ENCODE results near the gene RNASE8.
"Not testable (repeated sequence)": the region's sequence is repeated elsewhere in the genome, so short reads cannot be mapped to it uniquely, and the experiment has no call there.

Gene RNASE8

DNA sequence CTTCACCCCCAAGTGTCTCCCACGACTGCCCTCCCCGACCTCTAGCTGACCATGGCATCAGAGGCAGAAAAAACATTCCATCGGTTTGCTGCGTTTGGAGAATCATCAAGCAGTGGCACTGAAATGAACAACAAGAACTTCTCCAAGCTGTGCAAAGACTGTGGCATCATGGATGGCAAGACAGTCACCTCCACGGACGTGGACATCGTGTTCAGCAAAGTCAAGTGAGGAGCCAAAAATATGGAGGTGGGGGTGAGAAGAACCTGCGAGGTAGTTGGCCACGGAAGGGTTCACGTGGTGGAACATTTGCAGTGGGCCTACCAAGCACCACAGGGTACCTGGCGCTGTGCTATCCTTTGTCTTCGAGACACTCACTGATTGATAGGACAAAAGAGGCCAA is 27.1 kb upstream of the RNASE8 start:
- DNase-seq, result no peak

GRCh38 chr14:21032326-21033132 is 25.1 kb upstream of the RNASE8 start:
- no peak for DNase-seq

- DNase-seq, result no peak
Observed at GRCh38 chr14:21033133-21033698, 24.4 kb upstream of the RNASE8 start.

DNA sequence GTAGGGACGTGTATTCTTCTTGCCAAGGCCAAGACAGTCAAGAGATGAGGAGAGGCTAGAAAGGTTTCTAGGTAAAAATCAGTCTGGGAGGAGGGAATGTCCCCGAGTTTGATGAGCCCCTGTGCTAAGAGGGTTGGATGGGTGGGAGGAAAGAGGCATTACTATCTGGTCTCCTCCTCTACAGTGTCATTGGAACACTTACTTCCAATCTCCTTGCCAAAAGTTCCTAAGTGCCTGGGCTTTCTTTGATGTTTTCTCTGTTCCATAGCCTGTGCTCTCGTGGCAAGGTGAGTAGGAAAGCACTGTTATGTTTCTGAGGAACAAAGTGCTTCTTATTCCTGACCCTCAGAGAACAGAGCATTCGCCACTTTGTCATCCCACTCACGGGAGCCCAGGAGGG is 22.9 kb upstream of the RNASE8 start, which contains the start of gene RNASE13:
TSS of gene RNASE13 (minus strand) at position 101 of the 400 bp plus-strand sequence. CDS start 519 bp downstream, outside the sequence.
- DNase-seq, result no peak

DNA sequence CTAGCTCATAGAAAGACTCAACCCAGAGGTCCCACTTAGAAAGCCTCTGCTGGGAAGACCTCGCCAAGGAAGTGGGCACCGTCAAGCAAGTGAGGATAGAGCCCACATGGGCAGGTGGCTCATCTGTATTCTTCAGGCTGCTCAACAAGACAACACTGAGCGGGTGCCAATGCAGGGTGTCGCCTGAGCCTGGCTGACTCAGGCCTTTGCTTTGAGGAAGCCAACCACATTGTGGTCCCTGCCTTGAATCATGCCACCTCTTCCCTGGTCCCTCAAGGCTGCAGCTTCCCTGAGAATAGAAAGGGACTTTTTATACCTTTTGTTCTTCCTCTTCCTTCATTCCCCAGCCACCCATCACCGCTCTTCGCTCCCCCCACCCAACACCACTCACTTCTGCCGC is 20.9 kb upstream of the RNASE8 start:
- no peak for DNase-seq

- no peak for DNase-seq
Observed at GRCh38 chr14:21037156-21037555, 20.5 kb upstream of the RNASE8 start.

DNA sequence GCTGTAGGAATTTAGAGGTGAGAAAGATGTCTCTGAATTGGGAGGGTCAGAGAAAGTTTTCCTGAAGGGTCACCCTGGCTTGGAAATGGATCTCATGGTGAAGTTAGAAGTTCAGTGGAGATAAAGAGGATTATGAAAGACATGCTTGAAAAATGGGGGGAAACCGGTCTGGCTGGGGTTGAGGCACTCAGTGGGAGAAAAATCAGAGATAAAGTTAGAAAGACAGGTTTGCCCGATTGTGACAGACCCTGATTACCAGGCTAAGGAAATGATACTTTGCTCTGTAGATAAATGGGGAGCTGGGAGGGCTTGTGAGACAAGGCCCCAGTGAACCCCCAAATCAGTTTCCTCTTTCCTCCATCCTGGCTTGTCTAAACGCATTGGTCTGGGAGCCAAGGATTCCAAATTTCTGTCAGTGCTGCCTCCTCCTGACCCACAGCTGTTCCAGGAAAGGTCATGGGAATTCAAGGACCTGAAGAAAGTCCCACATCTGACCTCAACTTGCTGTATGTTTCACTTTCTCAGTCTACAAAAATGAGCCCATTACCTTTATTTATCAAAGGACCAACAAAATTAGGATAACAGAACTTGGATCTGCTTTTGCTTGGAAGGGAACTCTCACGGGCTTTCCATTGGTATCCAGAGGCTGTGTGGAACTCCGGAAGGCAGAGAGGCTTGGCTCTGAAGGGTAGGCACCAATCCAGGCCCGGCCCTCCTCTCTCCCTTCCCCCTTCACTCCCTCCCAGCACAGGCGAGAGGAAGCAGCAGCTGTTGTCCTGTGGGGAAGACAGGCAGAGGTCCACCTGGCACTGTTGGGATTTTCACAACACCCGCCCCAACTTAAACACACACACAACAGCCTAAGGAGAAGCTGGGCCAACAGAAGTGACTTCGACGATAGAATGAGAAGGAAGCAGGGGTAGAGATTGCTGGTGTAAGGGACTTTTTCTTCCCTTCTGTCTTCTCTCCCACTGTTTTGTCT is 18.9 kb upstream of the RNASE8 start:
- peak; percentile 92 for DNase-seq

DNA sequence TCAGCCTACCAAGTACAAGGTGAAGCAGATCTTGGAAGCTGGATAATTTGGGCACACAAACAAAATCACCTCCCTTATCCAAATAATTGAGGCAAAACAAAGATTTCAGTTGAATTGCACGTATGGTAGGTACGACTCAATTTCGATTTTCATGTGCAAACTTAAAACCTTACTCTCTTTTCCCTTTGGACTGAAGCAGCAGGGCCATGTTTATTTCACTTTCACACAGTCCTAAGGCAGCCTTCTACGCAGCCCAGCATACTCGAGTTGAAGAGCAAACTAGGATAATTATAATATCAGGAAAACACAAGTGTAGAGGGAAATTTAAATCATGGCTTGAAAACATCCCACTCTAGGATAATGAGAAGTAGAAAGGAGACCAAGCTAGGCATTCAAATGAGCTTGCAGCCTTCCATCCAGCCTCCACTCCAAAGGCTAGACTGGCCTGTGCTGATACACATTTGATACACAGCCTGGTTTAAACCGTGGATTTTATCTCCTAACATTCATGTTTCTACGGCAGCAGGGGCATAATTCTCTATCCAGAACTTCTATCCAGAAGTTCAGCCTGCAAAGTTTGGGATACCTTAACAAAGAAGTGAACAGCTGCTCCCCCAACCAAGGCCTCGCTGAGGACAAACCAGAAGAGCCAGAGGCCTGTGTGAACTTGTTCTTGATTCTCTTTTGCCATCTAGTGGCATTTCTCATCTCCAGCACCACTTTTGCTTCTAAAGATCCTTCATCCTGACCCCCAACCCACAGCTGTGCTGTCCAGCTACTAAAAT is 17.8 kb upstream of the RNASE8 start:
- DNase-seq, result peak; percentile 72

DNA sequence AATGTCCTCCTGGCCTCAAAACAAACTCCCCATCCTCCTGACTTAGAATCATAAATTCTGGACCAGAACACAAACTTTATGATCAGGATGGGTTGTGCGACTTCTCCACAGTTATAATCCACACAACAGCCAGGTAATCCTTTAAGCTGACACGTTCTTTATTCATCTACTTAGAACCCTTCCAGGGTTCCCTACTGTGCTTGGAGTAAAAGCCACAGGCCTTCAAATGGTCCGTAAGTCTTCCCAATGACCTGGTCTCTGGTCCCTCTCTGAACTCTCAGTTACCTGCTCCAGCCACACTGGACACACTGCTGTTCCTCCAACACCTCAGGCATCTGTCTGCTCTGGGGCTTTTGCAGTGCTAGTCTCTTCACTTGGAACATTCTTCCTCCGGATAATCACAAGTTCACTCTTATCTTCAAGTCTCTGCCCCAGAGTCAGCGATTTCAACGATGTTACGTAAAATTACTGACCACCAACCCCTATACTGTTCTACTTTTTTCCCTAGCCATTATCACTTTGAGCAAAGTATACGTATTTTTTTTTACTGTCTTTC is 17.2 kb upstream of the RNASE8 start:
- DNase-seq, result no peak

- DNase-seq, result not testable (repeated sequence)
Observed at GRCh38 chr14:21040941-21041340, 16.7 kb upstream of the RNASE8 start.

GRCh38 chr14:21041676-21042433 is 15.8 kb upstream of the RNASE8 start, which contains the start of gene RNASE7:
Gene RNASE7, plus strand, starts transcription at chr14:21042362. Its CDS starts 631 bp downstream, at chr14:21042993.
- DNase-seq, result no peak

GRCh38 chr14:21042918-21043317 is 14.7 kb upstream of the RNASE8 start:
- no peak for DNase-seq

- DNase-seq, result no peak
Observed at GRCh38 chr14:21043387-21043973, 14.1 kb upstream of the RNASE8 start.

DNA sequence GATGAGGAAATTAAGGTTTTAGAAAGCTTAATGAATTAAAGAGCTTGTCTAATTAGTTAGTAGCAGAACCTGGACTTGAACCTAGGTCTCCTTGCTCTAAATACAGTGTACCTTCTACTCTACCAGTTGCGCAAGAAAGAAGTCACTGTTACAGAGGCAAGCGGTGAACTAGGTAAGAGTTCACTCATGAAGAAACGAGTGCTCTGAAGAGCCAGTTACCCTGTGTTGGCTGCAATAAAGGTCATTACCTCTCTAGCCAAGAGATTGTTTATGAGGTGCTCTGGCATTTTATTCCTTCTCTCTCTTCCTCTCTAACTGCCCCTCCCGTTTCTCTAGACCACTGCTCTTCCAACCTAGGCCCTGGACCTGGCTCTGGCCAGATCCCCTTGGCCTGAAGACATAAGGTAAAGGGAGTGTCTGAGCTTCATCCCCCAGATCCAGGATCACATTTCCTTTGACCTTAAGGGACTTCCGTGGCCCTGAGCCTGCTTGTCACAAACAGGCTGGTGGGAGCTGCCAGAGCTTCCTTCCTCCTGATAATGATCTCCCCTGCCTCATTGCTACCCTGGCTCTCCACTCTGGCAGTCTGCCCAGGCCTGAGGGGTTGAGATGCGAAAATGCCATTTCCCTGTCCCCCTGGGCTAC is 13.5 kb upstream of the RNASE8 start:
- DNase-seq, result no peak

DNA sequence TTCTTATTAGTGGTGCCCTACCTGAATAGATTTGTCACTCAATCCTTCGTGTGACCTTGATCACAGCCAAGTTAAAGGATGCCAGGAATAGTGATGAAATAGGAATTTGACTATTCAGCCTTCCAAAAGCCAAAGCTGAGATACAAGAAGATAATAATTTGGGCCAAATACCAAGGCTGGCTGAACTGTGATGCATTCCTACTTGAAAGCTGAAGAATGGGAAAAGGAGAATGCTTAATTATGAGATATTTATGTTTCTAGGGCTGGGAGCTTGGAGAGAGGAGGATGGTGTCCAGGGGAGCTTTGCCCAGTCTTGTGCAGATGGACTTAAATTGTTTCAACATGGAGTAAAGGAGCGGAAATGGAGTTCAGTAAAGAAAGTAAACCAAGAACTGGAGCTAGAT is 10.2 kb upstream of the RNASE8 start:
- DNase-seq, result no peak

- DNase-seq, result no peak
Observed at GRCh38 chr14:21048638-21049037, 9.0 kb upstream of the RNASE8 start.

GRCh38 chr14:21049271-21049673 is 8.3 kb upstream of the RNASE8 start:
- no peak for DNase-seq

GRCh38 chr14:21050597-21050996 is 7.0 kb upstream of the RNASE8 start:
- DNase-seq, result no peak

DNA sequence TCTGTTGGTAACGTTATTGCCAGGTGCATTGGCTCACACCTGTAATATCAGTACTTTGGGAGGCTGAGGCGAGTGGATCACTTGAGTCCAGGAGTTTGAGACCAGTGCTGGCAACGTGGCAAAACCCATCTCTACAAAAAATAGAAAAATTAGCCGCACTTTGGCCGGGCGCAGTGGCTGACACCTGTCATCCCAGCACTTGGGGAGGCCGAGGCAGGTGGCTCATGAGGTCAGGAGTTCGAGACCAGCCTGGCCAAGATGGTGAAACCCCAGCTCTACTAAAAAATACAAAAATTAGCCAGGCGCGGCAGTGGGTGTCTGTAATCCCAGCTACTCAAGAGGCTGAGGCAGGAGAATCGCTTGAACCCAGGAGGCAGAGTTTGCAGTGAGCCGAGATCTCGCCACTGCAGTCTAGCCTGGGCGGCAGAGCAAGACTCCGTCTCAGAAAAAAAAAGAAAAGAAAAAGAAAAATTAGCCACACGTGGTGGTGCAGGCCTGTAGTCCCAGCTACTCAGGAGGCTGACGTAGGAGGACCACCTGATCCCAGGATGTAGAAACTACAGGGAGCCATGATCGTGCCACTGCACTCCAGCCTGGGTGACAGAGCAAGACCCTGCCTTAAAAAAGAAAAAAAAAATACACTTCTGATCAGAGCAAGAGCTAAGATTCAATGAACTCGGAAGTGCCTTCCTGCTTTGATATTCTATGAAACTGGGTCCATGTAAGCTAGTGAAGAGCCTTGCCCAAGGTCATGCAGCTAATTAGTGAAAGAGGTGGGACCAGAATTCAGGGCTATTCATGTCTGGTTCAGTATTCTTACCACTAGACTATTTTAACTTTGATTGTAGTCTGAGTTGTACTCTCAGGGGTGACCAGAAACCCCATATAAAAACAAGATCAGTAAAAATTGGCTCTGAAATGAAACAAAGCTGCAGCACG is 4.2 kb upstream of the RNASE8 start:
- DNase-seq, result no peak

Measured in right hindlimb (tissue), 1 donor.